Activated effector memory CD4-positive, alpha-beta T cell treated with anti-CD3 and anti-CD28 coated beads, Interleukin-2, amount 50 U/mL, for 16 hours (primary cell): ENCODE results near the gene SEC24C.

Source experiments
- DNase-seq: peaks from one replicate; pipeline ENCODE4 v3.0.0-alpha.2; 2020

The SEC24C gene

DNA sequence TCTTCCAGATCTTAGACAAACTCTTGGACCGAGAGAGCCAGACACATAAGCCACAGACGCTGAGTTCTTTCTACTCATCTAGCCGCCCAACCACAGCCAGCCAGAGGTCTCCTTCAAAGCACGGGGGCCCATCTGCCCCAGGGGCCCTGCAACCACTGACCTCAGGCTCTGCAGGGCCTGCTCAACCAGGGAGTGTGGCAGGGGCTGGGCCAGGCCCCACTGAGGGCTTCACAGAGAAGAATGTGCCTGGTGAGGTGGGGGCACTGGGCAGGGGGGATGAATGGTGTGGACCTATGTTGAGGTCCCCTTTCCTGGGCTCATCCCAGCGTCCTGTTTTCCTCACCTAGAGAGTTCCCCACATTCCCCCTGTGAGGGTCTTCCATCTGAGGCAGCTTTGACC lies 52.6 kb downstream of the SEC24C start:
- DNase-seq = no peak

DNA sequence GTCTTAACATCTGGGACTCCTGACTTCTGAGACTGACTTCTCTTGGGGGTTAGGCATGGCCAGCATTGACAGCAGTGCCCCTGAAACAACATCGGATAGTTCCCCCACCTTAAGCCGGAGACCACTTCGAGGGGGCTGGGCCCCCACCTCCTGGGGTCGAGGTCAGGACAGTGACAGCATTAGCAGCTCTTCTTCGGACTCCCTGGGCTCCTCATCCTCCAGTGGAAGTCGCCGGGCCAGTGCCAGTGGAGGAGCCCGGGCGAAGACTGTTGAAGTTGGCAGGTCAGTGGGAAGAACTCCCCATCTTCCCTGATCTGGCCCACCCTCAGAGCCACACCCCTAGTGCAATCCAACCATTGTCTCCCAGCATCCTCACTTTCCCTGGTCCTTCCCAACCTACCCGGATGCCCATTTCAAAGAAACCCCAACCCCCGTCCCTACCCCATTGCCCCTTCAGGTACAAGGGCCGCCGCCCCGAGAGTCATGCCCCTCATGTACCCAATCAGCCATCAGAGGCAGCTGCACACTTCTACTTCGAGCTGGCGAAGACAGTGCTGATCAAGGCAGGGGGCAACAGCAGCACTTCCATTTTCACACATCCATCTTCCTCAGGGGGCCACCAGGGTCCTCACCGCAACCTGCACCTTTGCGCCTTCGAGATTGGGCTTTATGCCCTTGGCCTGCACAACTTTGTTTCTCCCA lies 53.3 kb downstream of the SEC24C start:
- DNase-seq = no peak

DNA sequence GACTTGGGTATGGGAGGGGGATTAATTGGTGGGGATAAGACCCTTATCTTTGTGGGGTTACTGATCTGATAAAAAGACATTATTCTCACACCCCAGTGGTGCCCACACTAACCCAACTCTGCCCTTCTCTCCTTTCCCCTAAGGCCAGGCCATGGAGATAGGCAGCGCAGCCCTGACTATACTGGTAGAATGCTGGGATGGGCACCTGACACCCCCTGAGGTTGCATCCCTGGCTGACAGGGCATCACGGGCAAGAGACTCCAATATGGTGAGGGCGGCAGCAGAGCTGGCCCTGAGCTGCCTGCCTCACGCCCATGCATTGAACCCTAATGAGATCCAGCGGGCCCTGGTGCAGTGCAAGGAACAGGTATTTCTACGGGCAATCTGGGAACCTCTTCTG lies 53.9 kb downstream of the SEC24C start:
- no peak for DNase-seq

DNA sequence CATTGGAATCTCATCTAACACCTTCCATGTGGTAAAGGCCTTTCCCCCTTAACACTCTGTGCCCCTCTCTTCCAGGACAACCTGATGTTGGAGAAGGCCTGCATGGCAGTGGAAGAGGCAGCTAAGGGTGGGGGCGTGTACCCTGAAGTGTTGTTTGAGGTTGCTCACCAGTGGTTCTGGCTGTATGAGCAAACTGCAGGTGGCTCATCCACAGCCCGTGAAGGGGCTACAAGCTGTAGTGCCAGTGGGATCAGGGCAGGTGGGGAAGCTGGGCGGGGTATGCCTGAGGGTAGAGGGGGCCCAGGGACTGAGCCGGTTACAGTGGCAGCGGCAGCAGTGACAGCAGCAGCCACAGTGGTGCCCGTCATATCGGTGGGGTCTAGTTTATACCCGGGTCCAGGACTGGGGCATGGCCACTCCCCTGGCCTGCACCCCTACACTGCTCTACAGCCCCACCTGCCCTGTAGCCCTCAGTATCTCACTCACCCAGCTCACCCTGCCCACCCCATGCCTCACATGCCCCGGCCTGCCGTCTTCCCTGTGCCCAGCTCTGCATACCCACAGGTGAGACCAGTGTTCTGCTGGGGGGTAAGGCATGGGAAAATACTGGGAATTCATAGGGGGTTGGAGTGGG lies 54.9 kb downstream of the SEC24C start:
- no peak for DNase-seq

DNA sequence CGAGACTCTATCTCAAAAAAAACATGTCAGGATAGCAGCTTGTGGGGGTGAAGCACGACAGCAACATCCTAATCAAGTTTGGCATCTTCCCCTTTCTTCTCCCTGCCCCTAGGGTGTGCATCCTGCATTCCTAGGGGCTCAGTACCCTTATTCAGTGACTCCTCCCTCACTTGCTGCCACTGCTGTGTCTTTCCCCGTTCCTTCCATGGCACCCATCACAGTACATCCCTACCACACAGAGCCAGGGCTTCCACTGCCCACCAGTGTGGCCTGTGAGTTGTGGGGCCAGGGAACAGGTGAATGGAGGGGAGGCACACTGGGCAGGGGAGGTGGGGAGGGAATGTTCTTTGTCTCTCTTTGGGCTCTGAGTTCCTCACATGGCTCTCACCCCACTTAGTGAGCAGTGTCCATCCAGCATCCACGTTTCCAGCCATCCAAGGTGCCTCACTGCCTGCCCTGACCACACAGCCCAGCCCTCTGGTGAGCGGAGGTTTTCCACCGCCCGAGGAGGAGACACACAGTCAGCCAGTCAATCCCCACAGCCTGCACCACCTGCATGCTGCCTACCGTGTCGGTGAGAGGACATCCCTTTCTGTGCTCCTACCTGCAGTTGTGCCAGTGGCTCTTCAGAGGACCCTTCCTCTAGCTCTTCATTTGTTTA lies 55.9 kb downstream of the SEC24C start:
- no peak for DNase-seq

DNA sequence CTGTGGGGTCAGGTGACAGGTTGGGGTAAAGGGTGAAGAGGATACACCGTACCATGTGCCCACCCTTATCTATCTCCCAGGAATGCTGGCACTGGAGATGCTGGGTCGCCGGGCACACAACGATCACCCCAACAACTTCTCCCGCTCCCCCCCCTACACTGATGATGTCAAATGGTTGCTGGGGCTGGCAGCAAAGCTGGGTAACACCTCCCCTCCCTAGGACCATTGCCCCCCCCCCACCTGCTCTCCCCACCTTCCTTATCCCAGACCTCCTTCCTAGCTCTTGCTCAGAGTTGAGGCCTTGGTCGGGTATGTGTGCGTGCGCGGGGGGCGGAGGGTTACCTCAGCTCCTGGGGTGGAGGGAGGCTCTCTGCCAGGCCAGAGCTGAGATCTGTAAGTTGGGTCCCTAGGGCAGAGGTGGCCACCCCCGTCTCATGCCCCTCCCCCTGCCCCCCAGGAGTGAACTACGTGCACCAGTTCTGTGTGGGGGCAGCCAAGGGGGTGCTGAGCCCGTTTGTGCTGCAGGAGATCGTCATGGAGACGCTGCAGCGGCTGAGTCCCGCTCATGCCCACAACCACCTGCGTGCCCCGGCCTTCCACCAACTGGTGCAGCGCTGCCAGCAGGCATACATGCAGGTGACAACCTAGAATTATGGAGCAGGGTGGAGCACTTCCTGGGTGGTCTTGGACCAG lies 56.5 kb downstream of the SEC24C start:
- no peak for DNase-seq

DNA sequence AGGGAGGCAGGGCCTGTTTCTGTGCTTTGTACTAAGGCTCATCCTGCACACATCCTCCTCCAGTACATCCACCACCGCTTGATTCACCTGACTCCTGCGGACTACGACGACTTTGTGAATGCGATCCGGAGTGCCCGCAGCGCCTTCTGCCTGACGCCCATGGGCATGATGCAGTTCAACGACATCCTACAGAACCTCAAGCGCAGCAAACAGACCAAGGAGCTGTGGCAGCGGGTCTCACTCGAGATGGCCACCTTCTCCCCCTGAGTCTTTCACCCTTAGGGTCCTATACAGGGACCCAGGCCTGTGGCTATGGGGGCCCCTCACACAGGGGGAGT lies 57.0 kb downstream of the SEC24C start:
- no peak for DNase-seq

DNA sequence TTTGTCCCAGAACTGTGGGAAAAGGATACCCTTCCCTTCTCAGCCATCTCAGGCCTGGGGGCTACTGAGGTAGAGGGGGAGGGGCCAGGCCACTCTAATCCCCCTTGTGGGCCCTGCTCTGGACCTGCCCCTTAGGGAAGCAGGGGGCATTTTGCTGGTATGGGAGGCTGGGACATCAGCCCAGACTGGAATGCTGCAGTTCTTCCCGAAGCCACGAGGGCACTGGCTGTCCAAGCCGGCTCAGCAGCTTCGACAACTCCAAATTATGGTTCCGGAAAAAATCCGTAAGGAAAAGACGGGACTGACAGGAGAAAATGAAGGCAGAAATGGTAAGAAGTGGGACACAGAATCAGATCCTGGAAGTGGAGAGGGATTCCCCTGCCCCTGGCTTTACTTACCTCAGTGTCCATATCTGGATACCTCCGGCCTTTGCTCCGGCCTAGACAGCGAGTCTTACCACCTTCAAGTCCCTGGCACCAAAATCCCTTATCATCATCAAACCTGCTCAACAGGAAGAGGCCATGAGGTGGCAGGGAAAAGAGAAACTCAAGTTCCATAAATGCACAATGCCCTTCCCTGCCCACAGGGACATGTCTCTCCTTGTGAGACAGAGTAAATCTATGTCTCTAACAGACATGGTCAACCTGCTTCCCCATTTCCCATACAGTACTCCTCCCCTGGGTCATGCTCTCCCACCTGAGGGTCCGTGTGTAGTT lies 58.3 kb downstream of the SEC24C start:
- no peak for DNase-seq

DNA sequence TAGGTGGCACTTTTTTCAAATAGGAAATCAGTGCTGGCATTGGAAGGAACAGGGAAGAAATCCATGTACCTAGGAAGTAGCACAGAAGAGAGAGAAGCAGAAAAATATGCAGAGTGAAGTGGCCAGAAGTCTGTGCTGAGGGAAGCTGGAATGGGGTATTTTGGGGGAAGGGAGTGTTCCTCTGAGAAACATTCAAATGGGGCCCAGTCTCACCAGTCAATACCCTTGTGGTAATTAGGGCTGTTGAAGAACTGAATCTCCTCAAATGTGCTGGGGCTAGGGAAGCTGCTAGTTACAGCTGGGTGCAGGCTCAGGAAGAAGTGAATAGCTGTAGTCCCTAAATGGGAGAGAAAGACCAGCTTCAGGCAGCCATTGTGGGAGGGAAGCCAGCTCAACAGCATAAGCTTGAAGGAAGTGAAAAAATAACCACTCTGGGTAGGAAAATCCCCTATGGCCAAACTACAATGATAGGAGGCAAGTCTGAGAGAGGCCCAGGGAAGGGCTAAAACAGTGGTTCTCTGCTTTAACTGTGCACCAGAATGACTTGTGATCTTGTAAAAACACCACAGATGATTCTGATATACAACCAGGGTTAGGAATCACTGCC lies 59.6 kb downstream of the SEC24C start:
- no peak for DNase-seq

DNA sequence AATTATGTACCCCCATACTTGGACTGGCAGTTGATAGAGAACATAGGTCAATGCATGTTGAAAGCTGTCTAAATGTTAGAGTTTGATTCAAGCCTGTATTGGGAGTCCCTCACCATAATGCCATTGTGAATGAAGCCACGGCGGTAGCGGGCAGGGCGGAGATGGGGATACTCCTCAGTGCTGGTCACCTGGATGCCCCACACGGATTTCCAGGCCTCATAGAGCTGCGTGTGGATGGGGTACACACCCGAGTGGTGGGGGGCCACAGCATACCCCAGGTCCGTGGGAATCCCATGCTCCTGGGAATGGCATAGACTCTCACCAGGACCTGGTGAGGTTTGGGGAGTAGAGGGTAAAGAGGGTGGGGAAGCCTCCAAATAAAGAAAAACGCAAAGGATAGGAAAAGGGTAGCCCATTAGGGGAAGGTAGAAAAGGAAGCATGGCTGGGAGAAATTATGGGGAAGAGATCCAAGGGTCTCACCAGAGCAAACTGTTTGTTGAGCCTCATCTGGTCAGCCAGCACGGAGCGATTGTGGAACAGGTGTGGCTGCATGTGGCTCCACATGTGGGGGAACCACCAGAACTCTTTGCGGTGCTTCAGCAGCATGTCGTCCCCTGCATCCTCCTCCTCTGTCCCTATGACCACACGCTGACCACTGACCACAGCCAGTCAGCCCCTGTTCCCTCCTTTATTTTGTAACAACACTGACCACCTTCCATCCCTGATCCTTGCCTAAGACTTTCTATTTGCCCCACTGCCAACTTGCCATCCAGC lies 62.2 kb downstream of the SEC24C start:
- DNase-seq = no peak

DNA sequence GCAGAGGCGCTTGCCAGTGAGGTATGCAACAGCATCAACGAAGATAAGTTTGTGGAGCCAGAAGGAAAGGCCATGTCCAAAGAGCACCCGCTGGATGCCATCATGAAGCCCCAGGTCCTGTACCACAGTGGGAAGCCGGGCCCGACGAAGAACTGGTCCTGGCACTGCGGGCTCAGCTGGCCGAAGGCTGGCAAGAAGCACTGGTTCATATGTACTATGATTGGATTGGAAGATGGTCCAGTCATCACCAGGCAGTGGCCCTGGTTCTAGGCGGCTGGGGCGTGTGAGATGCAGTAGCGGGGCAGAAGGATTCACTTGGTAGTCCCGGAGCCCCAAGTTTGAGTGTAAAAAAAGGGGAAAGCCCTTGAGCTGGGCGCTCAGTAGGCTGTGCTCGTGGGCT lies 63.3 kb downstream of the SEC24C start:
- DNase-seq = no peak

DNA sequence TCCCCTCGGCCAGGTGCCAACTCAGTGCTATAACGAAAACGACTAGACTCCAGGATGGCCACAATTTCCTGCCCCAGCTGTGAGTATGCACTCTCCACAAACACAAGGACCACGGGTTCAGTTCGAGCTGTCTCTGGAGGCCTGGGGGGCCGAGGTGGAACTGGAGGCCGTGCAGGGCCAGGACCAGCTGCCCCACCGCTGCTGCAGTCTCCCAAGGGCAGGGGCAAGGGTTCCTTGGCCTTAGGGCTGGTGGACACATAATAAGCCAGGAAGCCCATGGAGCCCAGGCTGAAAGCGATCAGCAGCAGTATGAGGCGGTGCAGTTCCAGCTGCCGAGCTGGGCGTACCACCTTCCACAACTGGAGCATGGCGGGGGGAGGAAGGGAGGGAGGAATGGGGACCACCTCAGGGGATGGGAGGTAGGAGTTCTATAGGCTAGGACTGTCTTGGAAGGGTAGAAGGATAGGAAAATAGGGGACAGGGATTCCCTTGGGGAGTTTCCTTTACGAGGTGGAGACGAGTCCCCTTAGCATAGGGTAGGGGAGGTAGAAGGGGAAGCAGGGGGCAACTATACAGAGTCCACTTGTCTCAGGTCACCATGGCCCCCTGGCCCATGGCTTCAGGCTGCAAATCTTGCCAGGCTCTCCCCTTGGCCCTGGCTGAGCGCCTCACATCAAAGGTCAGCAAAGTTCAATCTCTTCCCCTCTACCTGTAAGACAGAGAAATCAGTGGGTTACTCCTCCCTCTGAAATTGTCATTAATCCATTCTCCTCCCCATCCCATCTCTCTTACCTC lies 64.0 kb downstream of the SEC24C start:
- DNase-seq = no peak

DNA sequence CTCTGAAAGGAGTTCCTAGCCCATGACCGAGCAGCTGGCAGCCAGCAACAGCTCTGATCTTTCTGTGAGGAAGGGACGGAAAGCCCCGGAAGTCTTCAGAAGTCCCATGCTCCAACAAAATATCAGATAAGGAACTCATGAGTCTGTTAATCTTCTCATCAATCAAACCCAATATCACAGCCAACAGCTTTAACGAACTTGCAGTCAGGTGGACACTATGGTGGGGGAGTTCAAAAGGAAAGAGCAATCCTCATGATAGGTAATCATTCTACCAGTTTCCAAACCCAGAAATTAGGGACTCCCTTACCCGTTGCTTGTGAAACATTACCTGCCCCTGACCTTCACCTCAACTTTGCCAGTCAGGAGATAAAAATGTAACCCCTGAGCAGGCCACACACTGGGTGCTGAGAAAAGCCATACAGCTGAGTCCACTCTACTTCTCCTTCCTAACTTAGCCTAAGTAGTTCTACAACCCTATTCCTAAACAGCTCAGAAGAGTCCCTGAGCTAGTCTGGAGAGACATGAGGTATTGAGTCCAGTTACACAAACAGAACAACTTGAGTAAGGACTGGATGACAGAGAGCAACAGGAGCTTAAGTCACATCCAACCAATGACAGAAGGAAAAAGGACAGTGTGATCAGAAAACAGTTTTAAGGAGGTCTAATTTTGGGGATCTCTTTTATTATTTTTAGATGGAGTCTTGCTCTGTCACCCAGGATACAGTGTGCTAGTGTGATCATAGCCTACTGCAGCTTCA lies 65.1 kb downstream of the SEC24C start:
- DNase-seq = no peak

DNA sequence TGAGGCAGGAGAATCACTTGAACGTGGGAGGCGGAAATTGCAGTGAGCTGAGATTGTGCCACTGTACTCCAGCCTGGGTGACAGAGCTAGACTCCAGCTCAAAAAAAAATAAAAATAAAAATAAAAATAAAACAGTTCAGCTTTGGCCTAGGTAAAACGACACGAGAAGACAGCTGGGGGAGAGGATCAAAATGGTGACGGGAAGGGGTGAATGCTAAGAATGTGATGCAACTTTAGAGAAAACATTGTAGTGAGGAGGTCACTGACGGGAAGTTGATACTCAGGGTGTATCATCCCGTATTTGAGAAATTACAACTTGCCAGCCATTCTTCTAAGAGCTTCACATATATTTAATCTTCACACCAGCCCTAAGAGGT lies 66.2 kb downstream of the SEC24C start:
- no peak for DNase-seq

DNA sequence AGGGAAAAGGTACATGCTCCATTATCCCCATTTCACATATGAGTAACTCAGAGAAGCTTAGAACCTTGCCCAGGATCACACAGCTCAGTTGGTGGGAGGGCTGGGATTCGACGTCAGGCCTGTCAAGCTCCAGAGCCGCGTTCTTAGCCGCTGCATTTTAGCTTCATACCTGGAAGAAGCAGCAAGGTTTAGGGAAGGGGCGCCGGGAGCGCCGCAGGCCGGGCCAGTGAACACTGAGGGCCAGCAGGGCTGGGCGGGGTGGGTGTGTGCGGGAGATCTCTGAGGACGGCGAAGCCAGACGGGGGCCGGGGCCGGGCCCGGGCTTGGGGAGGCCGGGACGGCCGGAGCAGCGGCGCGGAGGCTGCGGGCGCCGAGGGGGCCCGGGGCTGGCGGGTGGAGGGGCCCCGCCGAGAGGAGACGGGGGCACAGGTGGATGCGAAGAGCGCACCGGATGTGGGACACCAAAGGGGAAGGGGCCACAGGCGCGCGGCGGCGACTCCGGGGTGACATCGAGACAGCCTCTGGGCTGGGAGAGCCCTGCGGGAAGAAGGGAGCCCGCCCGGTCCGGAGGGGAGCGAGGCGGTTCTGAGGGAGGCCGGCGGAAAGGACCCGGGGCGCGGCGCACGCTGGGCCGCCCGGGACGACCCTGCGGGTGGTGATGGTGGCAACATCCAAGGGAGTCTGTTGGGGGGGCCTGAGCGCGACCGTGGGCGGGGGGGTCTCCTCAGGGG lies 66.7 kb downstream of the SEC24C start:
- DNase-seq = peak; percentile 84

DNA sequence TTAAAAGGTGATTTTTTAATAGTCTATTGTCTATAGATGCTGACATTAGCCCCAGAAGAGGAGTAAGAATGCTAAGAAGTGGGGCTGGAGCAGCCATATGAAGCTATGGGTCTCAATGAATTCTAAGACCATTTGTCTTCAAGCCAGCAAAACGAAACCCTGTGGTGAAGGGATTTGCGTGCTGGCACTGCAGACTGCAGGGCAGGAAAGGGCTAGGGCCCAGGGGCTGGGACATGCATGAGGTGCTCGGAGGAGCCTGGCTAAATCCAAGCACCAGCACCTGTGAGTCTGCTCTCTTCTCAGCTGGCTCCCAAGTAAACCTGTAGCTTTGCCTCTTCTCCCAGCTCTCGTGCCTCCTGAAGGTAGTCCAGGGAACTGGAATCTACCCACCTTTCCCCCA lies 68.5 kb downstream of the SEC24C start:
- no peak for DNase-seq

DNA sequence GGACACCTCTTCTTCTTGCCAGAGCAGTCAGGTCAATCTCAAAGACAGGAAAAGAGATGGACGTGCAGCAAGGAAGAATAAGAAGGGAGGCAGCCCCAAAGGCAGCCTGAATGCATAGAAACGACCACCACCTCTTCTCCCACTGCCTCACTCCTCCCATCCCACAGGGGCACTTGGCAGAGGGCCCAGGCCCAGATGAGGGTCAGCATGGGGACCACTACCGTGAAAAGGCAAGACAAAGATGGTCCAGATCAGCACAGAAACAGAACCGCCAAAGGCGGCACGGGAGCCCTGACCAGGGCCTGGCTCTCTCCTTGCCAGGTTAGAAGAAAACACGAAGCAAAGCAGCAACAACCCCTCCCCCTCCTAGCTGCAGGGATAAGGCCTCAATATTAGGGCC lies 69.2 kb downstream of the SEC24C start:
- no peak for DNase-seq

DNA sequence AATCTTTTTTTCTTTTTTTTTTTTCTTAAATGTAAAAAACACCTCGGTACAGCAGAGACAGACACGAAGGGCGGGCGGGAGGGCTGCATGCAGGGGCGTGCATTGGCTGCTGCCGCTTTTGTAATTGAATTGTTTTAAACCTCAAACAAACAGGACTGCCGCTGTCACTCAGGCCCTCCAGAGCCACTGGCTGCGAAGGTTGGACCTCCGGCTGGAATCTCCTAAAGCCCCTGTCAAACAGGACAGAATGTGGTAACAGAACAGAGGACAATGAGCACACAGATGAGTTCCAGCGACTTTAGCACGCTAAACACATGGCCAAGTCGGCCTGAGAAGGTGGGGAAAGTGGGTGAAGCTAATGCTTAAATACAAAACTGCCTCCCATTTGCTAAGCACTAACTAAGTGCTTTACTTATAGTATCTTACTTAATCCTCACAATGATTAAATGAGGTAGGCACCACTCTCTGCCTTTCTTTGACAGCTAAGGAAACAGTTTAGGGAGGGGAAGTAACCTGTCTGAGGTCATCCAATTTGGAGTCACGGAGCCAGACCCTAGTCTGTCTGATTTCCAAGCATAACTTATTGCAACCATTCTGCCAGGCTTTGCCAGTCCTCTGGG lies 70.2 kb downstream of the SEC24C start:
- DNase-seq = no peak
